Psoas muscle (tissue), 8 donors: ENCODE data around the gene ZFP42. TPM values are rescaled to one million over a fixed set of nuclear protein-coding genes. Genes with fewer than 3 reads are reported as not detected.

Experiments
- ATAC-seq, 4 donors: fragments of 200-7000 bp; cut with Tn5 transposase; one replicate each; pipeline ENCODE4 v1.9.1; 2020; ENCODE audit warnings: moderate library complexity in 3 of 4, mild to moderate bottlenecking in 2 of 4
- DNase-seq, 2 donors: peaks; one replicate each; pipeline ENCODE4 v3.0.0-alpha.2; 2020
- H3K27ac ChIP-seq: fragments of 200-600 bp; one replicate; pipeline ENCODE4 v1.8.0; 2022
- H3K27me3 ChIP-seq, 3 donors: fragments of 200-600 bp in 1 of 3; one replicate each; pipeline versions ENCODE4 v1.6.1 to v1.8.0; 2013 to 2022; ENCODE audit warnings: low read length in 2 of 3, mild to moderate bottlenecking in 2 of 3, moderate library complexity in 1 of 3; ENCODE audit not compliant: insufficient read depth in 3 of 3
- H3K36me3 ChIP-seq, 2 donors: fragments of 200-600 bp in 1 of 2; one replicate each; pipeline versions ENCODE4 v1.6.1 to v1.8.0; 2013 to 2022; ENCODE audit warnings: low read depth in 1 of 2, mild to moderate bottlenecking in 1 of 2, moderate library complexity in 1 of 2; ENCODE audit not compliant: insufficient read depth in 1 of 2
- H3K4me1 ChIP-seq: fragments of 200-600 bp; one replicate; pipeline ENCODE4 v1.8.0; 2022
- H3K4me3 ChIP-seq: fragments of 200-600 bp; one replicate; pipeline ENCODE4 v1.8.0; 2022; ENCODE audit warnings: mild to moderate bottlenecking
- H3K9me3 ChIP-seq: fragments of 200-600 bp; one replicate; pipeline ENCODE4 v1.8.0; 2022
- WGBS, 3 donors: extraction: QIAGEN DNeasy Blood & Tissue Kit; methylation state at CpG; one replicate each; pipeline versions ENCODE4 v1.1.6 to v1.1.7; 2013; 5-methylcytosine and 5-hydroxymethylcytosine counted together
- intact Hi-C, 2 donors: fragments of 100-400 bp; cut with DNase I; formaldehyde crosslinking; loops; one replicate each; pipeline versions ENCODE4 v1.11.0 to v1.14.2; 2022
- polyA plus RNA-seq, 3 donors: library from polyadenylated mRNA; stranded (reverse); fragments of 200-250 nt; gene quantifications; one replicate each; pipeline ENCODE4 v1.2.3, GENCODE V29; 2013
- total RNA-seq, 4 donors: library from RNA; stranded (reverse); fragmentation: NEBNext Ultra II Directional in 2 of 4; extraction: Animal tissue kit (Norgen Biotek cat#: 25700) in 2 of 4; gene quantifications; one replicate each; pipeline versions ENCODE4 v1.2.1 to v1.2.4, GENCODE V29; 2021 to 2023
- TF ChIP-seq, protein P1 (sequence below): fragments of 200-600 bp; IDR thresholded peaks from one replicate; pipeline ENCODE4 v1.8.0; 2022; ENCODE audit warnings: antibody characterized with exemption
- donor health status: healthy with polysubstance abuse.
- donor health status: DM: no; HTN: no; CAD: no; lungs with moderate emphysema.
- donor health status: Bipolar disorder and iron deficiency.
- donor health status: healthy.
- donor health status: DM: yes; HTN: yes; CAD: no.
- donor health status: DM: no; HTN: no; CAD: no.
- donor health status: DM: no; HTN: no; CAD: no.
- donor health status: DM: yes; HTN: yes; CAD: no.

ZFP42 gene
- total and polyA plus RNA-seq, 7 donors, result not detected

DNA sequence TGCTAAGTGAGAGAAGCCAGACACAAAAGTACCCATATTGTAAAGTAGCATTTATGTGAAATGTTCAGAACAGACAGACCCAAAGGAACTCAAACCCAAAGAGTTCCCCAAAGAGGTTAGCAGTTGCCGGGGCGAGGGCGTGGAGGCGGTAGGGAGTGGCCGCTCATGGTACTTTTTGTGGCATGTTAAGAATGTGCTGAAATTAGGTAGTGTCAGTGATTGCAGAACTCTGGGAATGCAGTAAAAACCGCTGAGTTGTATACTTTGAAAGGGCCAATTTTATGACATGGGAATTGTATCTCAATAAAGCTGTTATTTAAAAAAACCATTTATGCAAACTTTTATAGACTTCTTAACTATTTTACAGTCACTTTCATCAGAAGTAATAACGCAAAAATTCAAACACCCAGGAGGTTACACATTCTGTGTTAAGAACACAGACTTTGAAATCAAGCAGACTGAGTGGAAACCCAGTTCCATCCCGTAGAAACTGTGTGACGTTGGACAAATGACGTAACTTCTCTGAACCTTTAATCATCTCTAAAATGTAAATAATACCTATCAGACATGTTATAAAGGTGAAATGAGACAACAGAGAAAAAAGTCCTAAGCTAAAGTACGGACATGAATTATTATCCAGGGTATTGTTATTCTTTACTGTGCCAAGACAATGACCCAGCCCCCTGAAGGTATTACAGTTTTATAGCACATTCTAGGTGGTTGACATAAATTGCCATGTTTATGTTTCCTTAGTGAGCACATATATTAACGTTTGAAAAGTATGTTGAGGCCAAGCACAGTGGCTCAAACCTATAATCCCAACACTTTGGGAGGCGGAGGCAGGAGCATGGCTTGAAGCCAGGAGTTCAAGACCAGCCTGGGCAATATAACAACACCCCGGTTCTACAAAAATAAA is 19.7 kb downstream of the ZFP42 start:
- ATAC-seq (no peak), DNase-seq (no peak)
- peaks cover 0 to 2% (median 0%) of the 10 kb centered on the region in 3 donors for H3K27me3 ChIP-seq
- no peaks in the 10 kb centered on the region for H3K9me3 ChIP-seq
- no peak overlapping the region for H3K27ac ChIP-seq
- intact Hi-C loops, result no loop called here
- TF ChIP-seq, protein P1, sequence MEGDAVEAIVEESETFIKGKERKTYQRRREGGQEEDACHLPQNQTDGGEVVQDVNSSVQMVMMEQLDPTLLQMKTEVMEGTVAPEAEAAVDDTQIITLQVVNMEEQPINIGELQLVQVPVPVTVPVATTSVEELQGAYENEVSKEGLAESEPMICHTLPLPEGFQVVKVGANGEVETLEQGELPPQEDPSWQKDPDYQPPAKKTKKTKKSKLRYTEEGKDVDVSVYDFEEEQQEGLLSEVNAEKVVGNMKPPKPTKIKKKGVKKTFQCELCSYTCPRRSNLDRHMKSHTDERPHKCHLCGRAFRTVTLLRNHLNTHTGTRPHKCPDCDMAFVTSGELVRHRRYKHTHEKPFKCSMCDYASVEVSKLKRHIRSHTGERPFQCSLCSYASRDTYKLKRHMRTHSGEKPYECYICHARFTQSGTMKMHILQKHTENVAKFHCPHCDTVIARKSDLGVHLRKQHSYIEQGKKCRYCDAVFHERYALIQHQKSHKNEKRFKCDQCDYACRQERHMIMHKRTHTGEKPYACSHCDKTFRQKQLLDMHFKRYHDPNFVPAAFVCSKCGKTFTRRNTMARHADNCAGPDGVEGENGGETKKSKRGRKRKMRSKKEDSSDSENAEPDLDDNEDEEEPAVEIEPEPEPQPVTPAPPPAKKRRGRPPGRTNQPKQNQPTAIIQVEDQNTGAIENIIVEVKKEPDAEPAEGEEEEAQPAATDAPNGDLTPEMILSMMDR, result no peak
- H3K4me3 ChIP-seq, result no peak overlapping the region
- no peaks in the 10 kb centered on the region for H3K36me3 ChIP-seq
- 59 to 65% (median 64%) methylated on average over 14 of the region's 14 CpGs for WGBS, 3 donors
- no peaks in the 10 kb centered on the region for H3K4me1 ChIP-seq

DNA sequence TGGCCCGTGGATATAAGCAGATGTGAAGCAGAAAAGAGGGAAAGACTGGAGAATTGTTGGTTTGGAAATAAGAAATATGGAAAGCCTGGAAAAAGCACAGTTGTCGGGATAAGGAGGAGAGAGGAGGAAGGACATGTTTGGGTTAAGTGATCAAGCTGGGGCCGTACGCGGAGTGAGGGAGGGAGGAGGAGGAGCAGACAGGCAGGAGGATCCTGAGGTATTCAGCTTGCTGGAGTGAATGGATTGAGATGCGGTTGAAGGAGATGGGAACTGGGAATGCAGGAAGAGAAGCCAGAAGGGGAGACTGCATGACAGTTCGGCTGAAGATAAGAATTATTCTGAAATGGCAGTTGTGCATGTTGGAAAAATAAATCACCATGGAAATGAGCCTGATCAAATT is 21.2 kb downstream of the ZFP42 start:
- intact Hi-C loops, result no loop called here
- WGBS, 3 donors, result 35 to 44% (median 40%) methylated on average over 7 of the region's 7 CpGs
- no peaks in the 10 kb centered on the region for H3K36me3 ChIP-seq
- H3K27me3 ChIP-seq, result peaks cover 0 to 2% (median 0%) of the 10 kb centered on the region in 3 donors
- no peak for ATAC-seq
- TF ChIP-seq, protein P1, result no peak
- no peaks in the 10 kb centered on the region for H3K4me1 ChIP-seq
- H3K9me3 ChIP-seq, result no peaks in the 10 kb centered on the region
- H3K4me3 ChIP-seq, result no peak overlapping the region
- H3K27ac ChIP-seq, result no peak overlapping the region
- DNase-seq, result no peak

DNA sequence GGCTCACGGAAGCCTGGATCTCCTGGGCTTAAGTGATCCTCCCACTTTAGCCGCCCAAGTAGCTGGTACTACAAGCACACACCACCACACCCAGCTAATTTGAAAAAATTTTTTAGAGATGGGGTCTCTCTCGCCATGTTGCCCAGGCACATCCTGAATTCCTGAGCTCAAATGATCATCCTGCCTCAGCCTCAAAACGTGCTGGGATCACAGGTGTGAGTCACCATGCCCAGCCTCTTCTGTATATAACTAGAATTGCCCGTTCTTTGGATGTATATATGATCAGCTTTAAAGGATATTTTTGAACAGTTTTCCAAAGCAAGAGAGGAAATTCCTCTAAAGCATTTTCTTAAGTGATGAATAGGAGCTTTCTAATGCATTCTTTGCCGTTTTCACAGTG is 22.7 kb downstream of the ZFP42 start:
- Histone ChIP-seq H3K36me3 (no peaks in the 10 kb centered on the region), H3K4me3 (no peak overlapping the region), H3K27me3 (peaks cover 0 to 2% (median 0%) of the 10 kb centered on the region in 3 donors), H3K9me3 (no peaks in the 10 kb centered on the region), H3K27ac (no peak overlapping the region), H3K4me1 (no peaks in the 10 kb centered on the region)
- TF ChIP-seq, protein P1, result no peak
- 75 to 93% (median 81%) methylated on average over 6 of the region's 6 CpGs for WGBS, 3 donors
- no peak for ATAC-seq
- no peak for DNase-seq
- intact Hi-C loops, result no loop called here

DNA sequence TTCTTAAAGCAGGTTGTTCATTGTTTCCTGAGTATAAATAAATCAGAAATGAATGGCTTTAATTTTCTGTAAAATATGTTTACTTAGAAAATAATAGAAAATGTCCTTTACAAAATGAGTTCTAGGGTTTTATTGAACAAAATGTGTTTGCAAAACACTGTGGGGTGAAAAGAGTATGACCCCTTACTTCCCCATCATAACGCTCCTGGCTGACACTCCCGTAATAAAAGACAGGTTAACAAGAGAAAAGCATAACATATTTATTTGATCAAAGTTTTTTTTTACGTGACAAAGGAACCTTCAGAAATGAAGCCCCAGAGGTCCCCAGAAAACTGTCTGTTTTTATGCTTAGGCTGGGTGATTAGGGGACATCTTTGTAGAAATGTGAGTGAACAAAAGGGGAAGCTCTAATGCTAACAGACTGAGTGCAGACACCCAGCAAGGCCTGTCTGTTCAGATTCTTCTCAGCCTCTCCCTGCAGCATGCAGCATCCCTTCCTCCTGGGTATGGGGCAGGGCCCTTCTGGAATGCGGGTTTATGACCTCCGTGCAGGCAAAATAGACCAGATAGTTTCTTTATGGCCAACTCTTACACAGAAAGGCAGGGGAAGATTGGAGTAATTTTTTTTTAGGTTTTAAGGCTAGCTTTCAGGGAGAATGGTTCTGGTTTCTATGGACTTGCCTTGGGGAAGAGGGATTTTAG is 26.1 kb downstream of the ZFP42 start:
- ATAC-seq, result no peak

More for the DNA sequence above, 26.1 kb downstream of the ZFP42 start:
- DNase-seq, result no peak
- Histone ChIP-seq H3K36me3 (no peaks in the 10 kb centered on the region), H3K4me1 (no peaks in the 10 kb centered on the region), H3K9me3 (no peaks in the 10 kb centered on the region), H3K27me3 (no peaks in the 10 kb centered on the region), H3K4me3 (no peak overlapping the region), H3K27ac (no peak overlapping the region)
- WGBS, 3 donors, result 62 to 74% (median 63%) methylated on average over 5 of the region's 5 CpGs
- intact Hi-C loops, result no loop called here
- TF ChIP-seq, protein P1, result no peak
